ENCODE measurements around the gene HPS5. TPM values are rescaled to one million over a fixed set of nuclear protein-coding genes. Genes with fewer than 3 reads are reported as not detected.

The HPS5 gene
- total RNA-seq, 1 donor from 2014 or later: 17.0 TPM

DNA sequence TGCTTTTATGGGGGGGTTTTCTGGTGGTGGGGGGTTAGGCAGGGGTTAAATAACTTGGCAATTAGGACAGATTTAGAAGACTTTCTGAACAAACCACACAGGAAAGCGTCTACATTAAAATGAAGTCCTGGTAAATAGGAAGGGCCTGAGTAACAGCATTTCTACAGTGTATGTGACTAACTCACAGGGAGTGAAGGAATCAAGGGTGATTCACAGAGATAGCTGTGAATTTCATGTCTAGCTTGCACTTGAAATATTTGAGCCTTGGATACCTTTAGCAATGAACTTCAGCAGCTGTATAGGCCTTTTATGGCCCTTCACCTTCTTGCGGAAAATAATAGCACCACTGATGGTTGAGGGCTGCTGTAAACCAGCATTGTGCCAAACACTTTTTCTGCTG, 46.3 kb upstream of the HPS5 start:
- no peaks in the 10 kb centered on the region for H3K4me1 Mint-ChIP-seq
- H3K4me3 Mint-ChIP-seq: no peak overlapping the region
- TF ChIP-seq EZH2 (IDR thresholded peaks at IDR 0.05): no peak
- TF ChIP-seq EZH2phosphoT487 (IDR thresholded peaks at IDR 0.05): no peak
- no peak for TF ChIP-seq CTCF (IDR thresholded peaks at IDR 0.05)
- no peaks in the 10 kb centered on the region for H3F3A ChIP-seq (ENCODE audit: low read depth)
- no peak for DNase-seq (ENCODE audit: low spot score)
- peaks cover 2% of the 10 kb centered on the region for H3K27me3 Mint-ChIP-seq (ENCODE audit: insufficient read depth, low read depth)
- no peak overlapping the region for H3K27ac Mint-ChIP-seq
- no peak overlapping the region for H3K27ac ChIP-seq
- H2AFZ ChIP-seq (replicated peaks): no peak overlapping the region
- no peaks in the 10 kb centered on the region for H3K27me3 ChIP-seq
- H3K9ac ChIP-seq: no peak overlapping the region
- no peaks in the 10 kb centered on the region for H3K9me3 ChIP-seq (ENCODE audit: low read depth)
- H3K79me2 ChIP-seq (ENCODE audit: low read depth): no peaks in the 10 kb centered on the region
- H3K9me3 Mint-ChIP-seq: no peaks in the 10 kb centered on the region
- peaks cover 5% of the 10 kb centered on the region for H3K36me3 Mint-ChIP-seq
- no peaks in the 10 kb centered on the region for H3K4me1 ChIP-seq
- no peaks in the 10 kb centered on the region for H3K36me3 ChIP-seq
- H4K20me1 ChIP-seq (ENCODE audit: low read depth): no peaks in the 10 kb centered on the region
- H3K4me2 ChIP-seq: no peak overlapping the region
- H3K4me3 ChIP-seq: no peak overlapping the region

GRCh38 chr11:18367431-18367830, 45.5 kb upstream of the HPS5 start:
- Mint-ChIP-seq H3K36me3 (peaks cover 5% of the 10 kb centered on the region), H3K4me3 (no peak overlapping the region), H3K27ac (no peak overlapping the region), H3K4me1 (no peaks in the 10 kb centered on the region), H3K9me3 (no peaks in the 10 kb centered on the region), H3K27me3 (ENCODE audit: insufficient read depth, low read depth) (peaks cover 2% of the 10 kb centered on the region)
- no peaks in the 10 kb centered on the region for H4K20me1 ChIP-seq (ENCODE audit: low read depth)
- no peak overlapping the region for H3K27ac ChIP-seq
- no peak overlapping the region for H3K4me3 ChIP-seq
- H3K9me3 ChIP-seq (ENCODE audit: low read depth): no peaks in the 10 kb centered on the region
- TF ChIP-seq CTCF (IDR thresholded peaks at IDR 0.05) (no peak), EZH2phosphoT487 (IDR thresholded peaks at IDR 0.05) (no peak), EZH2 (IDR thresholded peaks at IDR 0.05) (no peak)
- no peaks in the 10 kb centered on the region for H3F3A ChIP-seq (ENCODE audit: low read depth)
- no peak overlapping the region for H2AFZ ChIP-seq (replicated peaks)
- no peaks in the 10 kb centered on the region for H3K4me1 ChIP-seq
- H3K79me2 ChIP-seq (ENCODE audit: low read depth): no peaks in the 10 kb centered on the region
- no peak overlapping the region for H3K4me2 ChIP-seq
- H3K9ac ChIP-seq: no peak overlapping the region
- no peaks in the 10 kb centered on the region for H3K36me3 ChIP-seq
- H3K27me3 ChIP-seq: no peaks in the 10 kb centered on the region
- no peak for DNase-seq (ENCODE audit: low spot score)

DNA sequence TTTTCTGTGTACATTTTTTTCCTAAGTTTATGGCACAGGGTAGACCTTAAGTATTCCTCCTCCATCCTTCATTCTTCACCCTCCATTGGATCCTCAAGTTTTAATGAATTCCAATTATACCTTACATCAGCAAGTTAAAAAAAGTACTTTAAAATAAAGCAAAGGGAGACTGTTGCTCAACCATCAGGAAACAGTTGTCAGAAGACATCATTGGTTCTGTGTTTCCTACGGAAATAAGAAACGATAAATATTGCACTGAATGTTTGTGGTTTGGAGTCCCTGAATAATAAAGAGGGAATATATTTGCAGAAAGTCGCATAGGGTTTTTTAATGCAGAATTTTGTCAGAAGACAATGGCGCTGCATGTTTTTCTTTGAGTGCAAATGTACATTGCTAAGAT, 44.3 kb upstream of the HPS5 start:
- Histone ChIP-seq H3K9me3 (ENCODE audit: low read depth) (no peaks in the 10 kb centered on the region), H4K20me1 (ENCODE audit: low read depth) (no peaks in the 10 kb centered on the region), H2AFZ (replicated peaks) (no peak overlapping the region), H3K4me2 (no peak overlapping the region), H3F3A (ENCODE audit: low read depth) (no peaks in the 10 kb centered on the region), H3K79me2 (ENCODE audit: low read depth) (no peaks in the 10 kb centered on the region), H3K27me3 (no peaks in the 10 kb centered on the region), H3K4me1 (no peaks in the 10 kb centered on the region), H3K27ac (no peak overlapping the region), H3K9ac (no peak overlapping the region), H3K4me3 (no peak overlapping the region), H3K36me3 (no peaks in the 10 kb centered on the region)
- Mint-ChIP-seq H3K4me1 (no peaks in the 10 kb centered on the region), H3K4me3 (no peak overlapping the region), H3K27me3 (ENCODE audit: insufficient read depth, low read depth) (peaks cover 2% of the 10 kb centered on the region), H3K36me3 (peaks cover 8% of the 10 kb centered on the region), H3K9me3 (no peaks in the 10 kb centered on the region), H3K27ac (no peak overlapping the region)
- no peak for DNase-seq (ENCODE audit: low spot score)
- no peak for TF ChIP-seq EZH2 (IDR thresholded peaks at IDR 0.05)

GRCh38 chr11:18365741-18366140, 43.8 kb upstream of the HPS5 start:
- Histone ChIP-seq H3K79me2 (ENCODE audit: low read depth) (no peaks in the 10 kb centered on the region), H3K9me3 (ENCODE audit: low read depth) (no peaks in the 10 kb centered on the region), H3K9ac (no peak overlapping the region), H3K27ac (no peak overlapping the region), H3K4me1 (no peaks in the 10 kb centered on the region), H3K4me3 (no peak overlapping the region), H4K20me1 (ENCODE audit: low read depth) (no peaks in the 10 kb centered on the region), H3K4me2 (no peak overlapping the region), H2AFZ (replicated peaks) (no peak overlapping the region), H3K36me3 (no peaks in the 10 kb centered on the region), H3K27me3 (no peaks in the 10 kb centered on the region), H3F3A (ENCODE audit: low read depth) (no peaks in the 10 kb centered on the region)
- H3K27me3 Mint-ChIP-seq (ENCODE audit: insufficient read depth, low read depth): peaks cover 2% of the 10 kb centered on the region
- H3K9me3 Mint-ChIP-seq: no peaks in the 10 kb centered on the region
- no peak for DNase-seq (ENCODE audit: low spot score)
- TF ChIP-seq EZH2phosphoT487 (IDR thresholded peaks at IDR 0.05) (no peak), EZH2 (IDR thresholded peaks at IDR 0.05) (no peak), CTCF (IDR thresholded peaks at IDR 0.05) (no peak)
- peaks cover 10% of the 10 kb centered on the region for H3K36me3 Mint-ChIP-seq
- H3K4me3 Mint-ChIP-seq: no peak overlapping the region
- no peak overlapping the region for H3K27ac Mint-ChIP-seq
- no peaks in the 10 kb centered on the region for H3K4me1 Mint-ChIP-seq

All from neural progenitor cell (in vitro differentiated cells).